Loucy (cell line): Measurements from ENCODE around the gene AMOTL1.
"Not testable (repeated sequence)": the region's sequence is repeated elsewhere in the genome, so short reads cannot be mapped to it uniquely, and the experiment has no call there.

Experiments
- H2AFZ ChIP-seq: fragments of 200-600 bp; sonication (generic); 2 replicates; pipeline ENCODE4 v1.6.0; 2016; ENCODE audit warnings: antibody characterized with exemption, mild to moderate bottlenecking, low read length, moderate library complexity
- H3F3A ChIP-seq: fragments of 200-600 bp; 2 replicates; pipeline ENCODE4 v1.6.0; 2016; ENCODE audit warnings: antibody characterized with exemption, low read depth, mild to moderate bottlenecking
- H3K27me3 ChIP-seq: fragments of 200-600 bp; sonication (generic); 2 replicates; pipeline ENCODE4 v1.6.1; 2014; ENCODE audit warnings: low read length, mild to moderate bottlenecking; ENCODE audit not compliant: insufficient read depth, poor library complexity, severe bottlenecking
- H3K36me3 ChIP-seq: fragments of 200-600 bp; sonication (generic); 2 replicates; pipeline ENCODE4 v1.6.1; 2016; ENCODE audit warnings: low read length; ENCODE audit not compliant: insufficient read depth
- H3K4me1 ChIP-seq: fragments of 200-600 bp; sonication (generic); 2 replicates; pipeline ENCODE4 v1.5.1; 2014; ENCODE audit warnings: low read length, mild to moderate bottlenecking; ENCODE audit not compliant: insufficient read depth, poor library complexity, severe bottlenecking
- H3K4me2 ChIP-seq: fragments of 200-600 bp; sonication (generic); 2 replicates; pipeline ENCODE4 v1.6.0; 2014; ENCODE audit warnings: antibody characterized with exemption, low read length, low read depth, mild to moderate bottlenecking; ENCODE audit not compliant: poor library complexity, severe bottlenecking
- H3K4me3 ChIP-seq: fragments of 200-600 bp; sonication (generic); 2 replicates; pipeline ENCODE4 v1.5.1; 2014; ENCODE audit warnings: low read length, mild to moderate bottlenecking, mixed read lengths; ENCODE audit not compliant: poor library complexity, severe bottlenecking
- H3K79me2 ChIP-seq: fragments of 200-600 bp; sonication (generic); 2 replicates; pipeline ENCODE4 v1.6.1; 2014; ENCODE audit warnings: low read length; ENCODE audit not compliant: insufficient read depth
- H3K9ac ChIP-seq: fragments of 200-600 bp; sonication (generic); 2 replicates; pipeline ENCODE4 v1.6.0; 2014; ENCODE audit warnings: mild to moderate bottlenecking, low read depth, low read length, moderate library complexity; ENCODE audit not compliant: poor library complexity, severe bottlenecking
- H3K9me2 ChIP-seq: fragments of 200-600 bp; sonication (generic); replicated peaks from 2 replicates; pipeline ENCODE4 v1.6.1; 2016; ENCODE audit warnings: low read depth, low read length, mixed read lengths
- H3K9me3 ChIP-seq: fragments of 200-600 bp; sonication (generic); 2 replicates; pipeline ENCODE4 v1.6.1; 2014; ENCODE audit warnings: mild to moderate bottlenecking, antibody characterized with exemption, low read length, low read depth; ENCODE audit not compliant: insufficient read depth
- H4K20me1 ChIP-seq: fragments of 200-600 bp; sonication (generic); 2 replicates; pipeline ENCODE4 v1.6.0; 2014; ENCODE audit warnings: antibody characterized with exemption, low read length, mild to moderate bottlenecking; ENCODE audit not compliant: insufficient read depth, poor library complexity, severe bottlenecking
- EZH2phosphoT487 ChIP-seq: fragments of 200-600 bp; IDR thresholded peaks from 2 replicates; pipeline ENCODE4 v1.6.1; 2018; ENCODE audit warnings: antibody characterized with exemption, mild to moderate bottlenecking, moderate library complexity, borderline replicate concordance
- TF ChIP-seq, protein P1 (sequence below): fragments of 200-600 bp; sonication (generic); conservative IDR thresholded peaks from 2 replicates; pipeline ENCODE4 v1.5.1; 2014; ENCODE audit warnings: mild to moderate bottlenecking, antibody characterized with exemption, low read length

AMOTL1 gene

DNA sequence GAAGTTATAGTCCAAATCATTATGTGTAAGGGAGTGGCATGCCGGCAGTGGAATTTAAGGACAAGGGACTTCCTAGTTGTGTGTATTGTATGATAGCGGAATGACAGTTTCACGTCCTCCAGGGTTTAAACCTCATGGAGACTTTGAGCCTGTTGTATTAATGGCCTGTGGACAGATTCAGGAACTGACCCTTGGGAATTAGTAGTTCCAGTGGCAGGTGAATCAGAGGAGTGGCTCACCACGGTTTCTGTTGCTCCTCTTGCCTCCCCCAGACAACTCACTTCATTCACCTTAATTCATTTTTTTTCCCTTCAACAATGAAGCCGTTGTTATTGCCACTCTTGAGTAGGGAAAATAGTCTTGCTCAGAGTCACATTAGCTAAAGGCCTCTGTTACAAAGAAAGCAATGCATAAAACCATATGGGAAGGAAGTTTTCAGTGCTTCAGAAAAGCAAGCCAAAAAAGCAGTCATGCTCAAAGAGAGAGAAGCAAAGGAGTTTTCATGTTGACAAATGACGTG, 22.6 kb downstream of the AMOTL1 start:
- Histone ChIP-seq H3K4me3 (no peak overlapping the region), H3K27me3 (no peaks in the 10 kb centered on the region), H3K79me2 (peaks cover 92% of the 10 kb centered on the region), H3K9me3 (no peaks in the 10 kb centered on the region), H4K20me1 (peaks cover 67% of the 10 kb centered on the region), H3K36me3 (no peaks in the 10 kb centered on the region), H3K9ac (no peak overlapping the region), H3K4me2 (peak overlapping the region; percentile 35), H3F3A (no peaks in the 10 kb centered on the region), H3K4me1 (peaks cover 68% of the 10 kb centered on the region), H2AFZ (no peak overlapping the region), H3K9me2 (no peaks in the 10 kb centered on the region)
- TF ChIP-seq EZH2phosphoT487: no peak
- TF ChIP-seq, protein P1, sequence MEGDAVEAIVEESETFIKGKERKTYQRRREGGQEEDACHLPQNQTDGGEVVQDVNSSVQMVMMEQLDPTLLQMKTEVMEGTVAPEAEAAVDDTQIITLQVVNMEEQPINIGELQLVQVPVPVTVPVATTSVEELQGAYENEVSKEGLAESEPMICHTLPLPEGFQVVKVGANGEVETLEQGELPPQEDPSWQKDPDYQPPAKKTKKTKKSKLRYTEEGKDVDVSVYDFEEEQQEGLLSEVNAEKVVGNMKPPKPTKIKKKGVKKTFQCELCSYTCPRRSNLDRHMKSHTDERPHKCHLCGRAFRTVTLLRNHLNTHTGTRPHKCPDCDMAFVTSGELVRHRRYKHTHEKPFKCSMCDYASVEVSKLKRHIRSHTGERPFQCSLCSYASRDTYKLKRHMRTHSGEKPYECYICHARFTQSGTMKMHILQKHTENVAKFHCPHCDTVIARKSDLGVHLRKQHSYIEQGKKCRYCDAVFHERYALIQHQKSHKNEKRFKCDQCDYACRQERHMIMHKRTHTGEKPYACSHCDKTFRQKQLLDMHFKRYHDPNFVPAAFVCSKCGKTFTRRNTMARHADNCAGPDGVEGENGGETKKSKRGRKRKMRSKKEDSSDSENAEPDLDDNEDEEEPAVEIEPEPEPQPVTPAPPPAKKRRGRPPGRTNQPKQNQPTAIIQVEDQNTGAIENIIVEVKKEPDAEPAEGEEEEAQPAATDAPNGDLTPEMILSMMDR: no peak

DNA sequence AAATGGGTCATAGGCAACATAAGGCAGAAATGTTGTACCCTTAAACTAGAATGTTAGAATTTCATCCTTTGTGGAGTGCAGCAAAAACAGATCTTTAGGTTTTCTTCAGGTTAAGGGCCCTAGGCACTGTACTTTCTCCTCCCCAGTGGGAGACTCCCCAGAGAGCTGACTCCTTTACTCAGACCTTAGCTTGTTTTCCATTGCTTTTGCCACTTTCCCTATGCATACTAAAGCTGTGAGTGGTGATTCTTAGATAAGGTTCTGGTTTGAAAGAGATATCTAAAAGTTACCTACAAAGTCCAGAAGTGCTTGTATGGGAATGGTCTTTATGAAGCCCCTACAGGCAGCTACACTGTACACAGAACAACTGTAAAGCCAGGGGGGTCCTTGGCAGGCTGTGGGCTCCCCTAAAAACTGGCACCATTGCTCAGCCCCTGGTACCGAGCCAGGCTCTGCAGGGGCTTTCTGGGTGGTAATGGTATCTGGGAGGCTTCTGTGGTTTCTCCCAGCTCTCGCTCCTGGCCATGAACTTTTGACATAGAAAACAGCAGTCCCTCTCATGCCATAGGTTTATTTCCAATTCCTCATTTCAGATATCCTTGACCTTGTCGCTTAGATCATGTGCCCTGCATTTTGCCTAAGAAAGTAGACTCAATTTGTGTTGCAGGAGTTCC, 23.2 kb downstream of the AMOTL1 start:
- Histone ChIP-seq H3K9me2 (no peaks in the 10 kb centered on the region), H3K9me3 (no peaks in the 10 kb centered on the region), H3K27me3 (no peaks in the 10 kb centered on the region), H3K4me2 (no peak overlapping the region), H3K36me3 (peaks cover 4% of the 10 kb centered on the region; the same call in 1 of the 2 replicates), H2AFZ (no peak overlapping the region), H3K9ac (no peak overlapping the region), H3K79me2 (peaks cover 94% of the 10 kb centered on the region), H3F3A (no peaks in the 10 kb centered on the region), H3K4me1 (peaks cover 68% of the 10 kb centered on the region), H4K20me1 (peaks cover 68% of the 10 kb centered on the region), H3K4me3 (no peak overlapping the region)
- TF ChIP-seq EZH2phosphoT487: no peak
- TF ChIP-seq, protein P1: no peak

DNA sequence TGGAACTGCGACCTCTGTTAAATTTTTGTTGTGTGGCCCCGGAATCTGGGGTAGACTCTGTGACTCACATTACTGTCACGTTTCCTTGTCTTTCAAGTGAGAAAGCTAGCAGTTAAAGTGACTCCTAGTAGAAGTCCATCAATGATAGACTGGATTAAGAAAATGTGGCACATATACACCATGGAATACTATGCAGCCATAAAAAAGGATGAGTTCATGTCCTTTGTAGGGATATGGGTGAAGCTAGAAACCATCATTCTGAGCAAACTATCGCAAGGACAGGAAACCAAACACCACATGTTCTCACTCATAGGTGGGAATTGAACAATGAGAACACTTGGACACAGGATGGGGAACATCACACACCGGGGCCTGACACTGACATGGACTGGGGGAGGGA, 23.8 kb downstream of the AMOTL1 start:
- peaks cover 64% of the 10 kb centered on the region for H3K4me1 ChIP-seq
- H3K79me2 ChIP-seq: peaks cover 94% of the 10 kb centered on the region
- not testable (repeated sequence) for H3K9me3 ChIP-seq, H3K4me3 ChIP-seq, H3K36me3 ChIP-seq, H2AFZ ChIP-seq, H3K9me2 ChIP-seq, H3K4me2 ChIP-seq, H3F3A ChIP-seq, H3K9ac ChIP-seq, H3K27me3 ChIP-seq
- H4K20me1 ChIP-seq: peaks cover 64% of the 10 kb centered on the region

DNA sequence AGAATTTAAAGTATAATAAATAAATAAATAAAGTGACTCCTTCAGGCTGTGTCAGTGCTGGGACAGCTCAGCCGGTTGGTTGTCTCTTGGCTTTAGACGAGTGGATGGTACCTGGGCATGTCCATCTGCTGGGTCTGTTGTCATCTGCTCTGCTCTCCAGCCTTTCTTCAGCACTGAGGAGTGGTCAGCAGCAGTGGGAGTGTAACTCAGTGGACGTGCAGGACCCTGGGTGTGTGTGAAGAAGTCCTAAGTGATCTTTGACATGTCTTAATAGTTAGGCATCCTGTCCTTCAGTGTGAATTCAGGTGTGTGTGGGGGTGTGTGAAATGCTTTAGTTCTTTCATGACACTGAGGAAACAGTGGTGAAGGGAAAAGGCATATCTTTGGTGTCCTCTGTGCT, 24.3 kb downstream of the AMOTL1 start:
- no peak overlapping the region for H2AFZ ChIP-seq
- peaks cover 62% of the 10 kb centered on the region for H3K4me1 ChIP-seq
- no peaks in the 10 kb centered on the region for H3K27me3 ChIP-seq
- peaks cover 62% of the 10 kb centered on the region for H4K20me1 ChIP-seq
- H3K9ac ChIP-seq: no peak overlapping the region
- TF ChIP-seq, protein P1: no peak
- no peak for TF ChIP-seq EZH2phosphoT487
- no peaks in the 10 kb centered on the region for H3F3A ChIP-seq
- no peaks in the 10 kb centered on the region for H3K9me3 ChIP-seq
- peaks cover 95% of the 10 kb centered on the region for H3K79me2 ChIP-seq
- H3K36me3 ChIP-seq: peaks cover 11% of the 10 kb centered on the region; the same call in 1 of the 2 replicates
- no peak overlapping the region for H3K4me2 ChIP-seq
- no peaks in the 10 kb centered on the region for H3K9me2 ChIP-seq
- no peak overlapping the region for H3K4me3 ChIP-seq
